ENCODE measurements around the gene SH2D7.

Gene SH2D7

DNA sequence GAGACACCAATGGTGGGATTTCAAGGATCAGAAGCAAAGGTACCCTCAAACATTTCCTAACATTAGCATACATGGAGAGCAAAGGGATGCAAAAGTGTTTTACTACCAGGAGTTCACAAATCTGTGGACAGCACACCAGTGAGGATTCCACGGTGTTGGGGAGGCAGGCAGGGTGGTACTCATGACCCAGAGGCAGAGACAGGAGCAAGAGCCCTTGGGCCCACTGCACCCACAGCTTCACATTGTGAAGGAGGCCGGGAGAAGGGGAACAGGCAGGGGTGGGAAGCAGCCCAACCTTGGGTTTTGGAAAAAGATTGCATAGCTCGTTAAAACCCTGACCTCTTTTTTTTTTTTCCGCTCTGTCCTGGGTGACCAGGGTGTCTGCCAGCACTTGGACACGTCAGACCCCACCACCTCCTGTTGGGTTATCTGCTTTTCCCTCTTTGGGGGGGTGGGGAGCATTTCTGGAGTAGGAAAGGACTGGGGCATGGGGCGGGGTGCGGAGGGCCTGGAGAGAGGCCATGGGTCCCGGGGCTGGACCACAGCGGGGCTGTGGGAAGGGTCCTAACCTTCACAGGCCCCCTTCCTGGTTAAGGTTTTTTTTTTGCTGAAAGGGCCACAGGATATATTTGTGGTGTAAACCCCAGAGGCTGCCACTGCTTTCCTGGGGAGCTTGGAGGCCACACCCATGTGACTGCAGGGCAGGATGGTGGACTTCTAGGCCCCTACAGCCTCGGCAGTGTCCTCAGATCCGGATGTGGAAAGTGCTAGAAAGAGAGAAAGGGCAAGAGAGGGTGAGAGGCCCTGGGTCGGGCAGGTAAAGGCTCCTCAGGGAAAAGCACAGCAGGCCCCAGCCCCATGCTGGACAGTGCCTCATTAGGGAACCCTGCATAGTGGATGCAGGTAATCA is 12.5 kb downstream of the SH2D7 start:
- no peak for DNase-seq (ENCODE audit: low read depth)

DNA sequence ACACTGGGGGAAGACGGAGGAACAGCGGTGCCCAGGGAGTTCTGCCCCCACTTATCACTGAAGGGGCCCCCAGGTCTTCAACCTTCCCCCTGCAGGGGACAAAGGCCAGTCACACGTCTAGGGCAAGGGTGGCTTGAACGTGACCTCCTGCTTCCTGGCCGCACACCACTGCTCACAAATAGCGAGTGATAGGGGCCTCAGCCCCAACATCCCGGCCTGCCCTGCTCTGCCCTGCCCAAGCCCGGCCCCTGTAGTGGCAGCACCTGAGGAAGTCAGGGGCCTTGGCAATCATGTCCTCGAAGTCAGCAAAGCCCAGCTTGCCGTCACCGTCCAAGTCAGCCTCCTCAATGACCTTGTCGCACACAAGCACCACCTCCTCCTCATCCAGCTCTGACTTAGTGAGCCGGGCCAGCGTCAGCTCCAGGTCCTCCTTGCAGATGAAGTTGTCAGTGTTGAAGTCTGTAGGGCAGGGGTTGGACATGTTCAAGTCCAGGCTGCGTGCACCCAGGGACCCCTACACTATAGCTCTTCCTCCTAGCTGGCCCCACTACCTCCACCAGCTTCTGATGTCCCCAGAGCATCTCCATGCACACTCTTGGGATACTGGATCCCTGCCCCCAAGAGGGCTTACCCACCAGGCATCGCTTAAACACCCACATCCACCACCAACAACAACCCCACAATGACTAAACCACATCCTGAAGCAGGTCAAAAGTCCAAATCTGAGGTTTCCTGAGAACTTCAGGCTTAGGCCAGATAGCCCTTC is 13.3 kb downstream of the SH2D7 start:
- DNase-seq (ENCODE audit: low read depth), result no peak

DNA sequence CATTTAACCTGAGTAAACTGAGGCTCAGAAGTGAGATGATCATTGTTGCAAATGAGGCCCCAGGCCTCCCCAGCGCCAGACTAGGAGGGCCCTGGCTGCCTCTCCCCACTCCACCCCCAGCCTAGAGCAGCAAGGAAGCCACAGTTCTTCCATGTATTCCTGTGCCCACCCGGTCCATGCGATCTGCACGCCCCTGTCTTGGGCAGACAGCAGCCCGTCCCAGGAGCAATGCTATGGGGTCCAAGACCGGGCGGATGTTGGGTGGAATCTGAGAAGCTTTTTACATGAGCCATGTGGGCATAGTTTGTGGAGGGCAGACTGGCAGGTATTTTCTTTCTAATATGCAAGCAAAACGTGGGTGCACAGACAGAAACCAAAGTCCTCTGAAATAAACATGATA is 15.1 kb downstream of the SH2D7 start:
- DNase-seq (ENCODE audit: low read depth), result no peak

DNA sequence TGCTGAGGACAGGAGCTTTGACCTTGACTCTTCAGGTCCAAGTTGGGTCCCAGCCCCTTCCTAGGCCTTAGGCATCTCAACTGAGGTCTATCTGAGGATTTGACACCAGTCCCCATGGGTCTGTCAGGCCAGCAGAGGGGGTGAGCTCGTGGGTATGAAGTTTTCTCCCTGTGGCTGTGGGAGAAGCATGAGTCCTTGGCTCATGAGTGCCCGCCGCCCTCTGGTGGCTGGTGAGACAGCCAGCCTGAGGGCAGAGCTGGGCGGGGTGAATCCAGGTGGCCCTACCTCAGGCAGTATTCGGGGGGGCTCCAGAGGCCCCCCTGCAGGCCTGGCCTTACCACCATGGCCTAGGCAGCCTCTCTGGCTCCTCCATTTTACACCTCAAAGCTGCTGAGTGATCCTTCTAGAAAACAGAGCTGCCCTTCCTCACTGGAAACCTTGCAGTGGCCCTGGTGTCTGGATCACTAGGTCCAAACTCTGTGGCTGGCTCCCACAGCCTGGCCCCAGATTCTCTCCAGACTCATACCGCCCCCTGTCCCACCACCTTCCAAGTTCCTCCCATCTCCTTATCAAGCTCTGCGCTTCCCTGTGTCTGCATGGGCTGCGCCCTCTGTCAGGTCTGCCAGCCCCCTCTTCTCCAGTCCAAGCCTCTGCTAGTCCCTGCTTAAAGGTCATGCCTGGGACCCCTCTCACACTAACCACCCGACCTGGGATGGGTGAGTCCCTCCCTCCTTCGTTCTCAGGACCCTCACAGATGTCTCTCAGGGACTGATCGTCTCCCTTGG is 16.1 kb downstream of the SH2D7 start:
- DNase-seq (ENCODE audit: low read depth), result peak; percentile 77

DNA sequence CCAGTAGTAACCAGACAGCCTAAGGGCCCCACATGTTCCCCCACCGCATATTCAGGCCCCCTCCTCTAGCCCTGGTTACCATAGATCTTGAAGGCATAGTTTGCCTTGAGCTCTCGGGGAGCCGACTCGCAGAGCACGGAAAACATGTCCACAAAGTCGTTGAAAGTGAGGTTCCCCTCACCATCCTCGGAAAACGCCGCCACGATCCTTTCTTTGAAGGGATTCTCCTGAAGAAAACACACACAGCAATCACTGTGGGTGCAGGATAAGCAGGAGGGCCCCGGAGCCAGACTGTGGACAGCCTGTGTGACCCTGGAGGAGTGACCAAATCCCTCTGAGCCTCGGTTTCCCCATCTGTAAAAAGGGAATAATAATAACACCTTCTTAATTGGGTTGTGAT is 16.8 kb downstream of the SH2D7 start:
- no peak for DNase-seq (ENCODE audit: low read depth)

DNA sequence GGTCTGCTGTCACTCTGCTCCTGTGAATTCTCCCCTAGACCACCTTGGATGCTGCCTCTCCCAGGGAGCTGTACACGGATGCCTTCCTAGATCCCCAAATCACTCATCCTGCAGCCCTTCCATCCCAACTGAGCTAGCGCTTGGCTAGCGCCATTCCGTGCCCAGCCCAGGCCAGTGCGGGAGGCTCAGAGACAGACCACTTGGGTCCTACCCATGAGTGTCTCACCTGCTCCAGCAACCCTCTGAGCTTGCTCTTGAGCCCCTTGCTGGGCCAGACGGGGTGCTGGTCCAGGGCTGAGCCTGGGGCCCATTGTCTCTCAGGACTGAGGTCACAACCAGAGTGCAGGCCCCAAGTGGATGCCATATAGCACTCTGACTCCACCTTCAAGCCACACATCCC is 17.7 kb downstream of the SH2D7 start:
- no peak for DNase-seq (ENCODE audit: low read depth)

- no peak for DNase-seq (ENCODE audit: low read depth)
These were observed 18.6 kb downstream of the SH2D7 start for GRCh38 chr15:78110916-78111475.

GRCh38 chr15:78111788-78112187 is 19.4 kb downstream of the SH2D7 start:
- DNase-seq (ENCODE audit: low read depth), result no peak

DNA sequence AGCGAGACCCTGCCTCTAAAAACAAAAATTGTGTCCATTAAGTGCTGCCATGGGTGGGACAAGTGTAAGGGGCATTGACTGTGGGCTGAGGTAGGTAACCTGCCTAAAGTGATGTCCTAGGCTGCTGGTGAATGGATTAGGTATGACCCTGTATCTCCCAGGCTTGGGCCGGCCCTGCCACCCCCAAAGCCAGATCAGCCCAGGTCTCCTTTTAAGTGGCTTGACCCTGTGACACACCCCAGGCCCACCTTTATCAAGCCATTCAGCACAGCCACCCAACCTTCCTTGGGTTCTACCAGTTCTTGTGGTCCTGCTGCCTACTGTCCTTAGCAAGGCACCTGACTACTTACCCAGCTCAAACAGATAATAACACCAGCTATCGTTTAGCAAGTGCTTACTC is 20.2 kb downstream of the SH2D7 start:
- DNase-seq (ENCODE audit: low read depth), result no peak

GRCh38 chr15:78120523-78120922 is 28.2 kb downstream of the SH2D7 start:
- no peak for DNase-seq (ENCODE audit: low read depth)

DNA sequence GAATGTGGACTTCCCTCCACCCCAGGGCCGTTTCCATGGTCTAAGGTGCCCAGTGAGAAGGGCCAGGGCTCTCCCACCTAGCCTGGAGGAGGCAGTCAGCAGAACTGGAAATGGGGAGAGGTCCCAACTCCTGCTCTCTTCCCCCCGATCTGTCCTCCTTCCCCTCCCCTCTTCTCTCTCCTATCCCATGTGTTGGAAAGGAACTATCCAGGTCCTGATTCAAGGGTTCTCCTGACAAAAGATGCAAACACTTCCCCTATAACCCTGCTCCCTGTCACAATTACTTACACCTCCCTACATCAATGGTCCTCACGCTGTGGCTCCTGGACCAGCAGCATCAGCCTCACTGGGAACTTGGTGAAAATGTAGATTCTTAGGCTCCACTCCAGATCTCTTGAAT is 32.9 kb downstream of the SH2D7 start:
- no peak for DNase-seq (ENCODE audit: low read depth)

GRCh38 chr15:78127882-78128281 is 35.5 kb downstream of the SH2D7 start:
- DNase-seq (ENCODE audit: low read depth), result no peak

DNA sequence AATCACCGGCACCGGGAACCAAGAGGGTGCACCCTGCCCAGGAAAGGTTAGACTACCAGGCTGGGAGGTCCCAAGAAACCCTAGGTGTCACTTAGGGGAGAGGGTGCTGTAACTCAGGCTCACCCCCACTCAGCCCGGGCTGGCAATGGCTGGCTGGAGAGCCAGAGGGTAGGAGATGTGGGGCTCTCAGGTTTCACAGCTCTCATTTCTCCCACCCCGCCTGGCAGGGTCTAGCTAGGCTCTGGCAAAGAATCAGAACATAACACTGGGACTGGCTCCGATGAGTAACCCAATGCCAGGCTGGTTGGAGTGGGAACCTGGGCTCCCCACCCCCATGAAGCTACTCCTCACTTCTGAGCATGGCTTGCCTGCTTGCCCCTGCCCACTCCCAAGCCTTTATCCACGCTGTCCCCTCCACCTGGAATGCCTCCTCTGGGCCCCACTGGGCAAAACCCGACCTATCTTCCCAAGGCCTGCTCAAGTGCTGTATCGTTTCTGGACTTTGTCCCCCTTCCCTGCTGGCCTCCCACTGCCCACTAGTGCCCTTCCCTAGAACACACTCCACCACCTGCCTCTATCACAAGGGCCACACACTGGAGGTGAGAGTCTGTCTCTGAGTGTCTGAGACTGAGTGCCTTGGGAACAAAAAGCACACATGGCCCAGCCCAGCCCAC is 36.9 kb downstream of the SH2D7 start:
- DNase-seq (ENCODE audit: low read depth), result no peak

GRCh38 chr15:78129751-78130287 is 37.5 kb downstream of the SH2D7 start:
- no peak for DNase-seq (ENCODE audit: low read depth)

DNA sequence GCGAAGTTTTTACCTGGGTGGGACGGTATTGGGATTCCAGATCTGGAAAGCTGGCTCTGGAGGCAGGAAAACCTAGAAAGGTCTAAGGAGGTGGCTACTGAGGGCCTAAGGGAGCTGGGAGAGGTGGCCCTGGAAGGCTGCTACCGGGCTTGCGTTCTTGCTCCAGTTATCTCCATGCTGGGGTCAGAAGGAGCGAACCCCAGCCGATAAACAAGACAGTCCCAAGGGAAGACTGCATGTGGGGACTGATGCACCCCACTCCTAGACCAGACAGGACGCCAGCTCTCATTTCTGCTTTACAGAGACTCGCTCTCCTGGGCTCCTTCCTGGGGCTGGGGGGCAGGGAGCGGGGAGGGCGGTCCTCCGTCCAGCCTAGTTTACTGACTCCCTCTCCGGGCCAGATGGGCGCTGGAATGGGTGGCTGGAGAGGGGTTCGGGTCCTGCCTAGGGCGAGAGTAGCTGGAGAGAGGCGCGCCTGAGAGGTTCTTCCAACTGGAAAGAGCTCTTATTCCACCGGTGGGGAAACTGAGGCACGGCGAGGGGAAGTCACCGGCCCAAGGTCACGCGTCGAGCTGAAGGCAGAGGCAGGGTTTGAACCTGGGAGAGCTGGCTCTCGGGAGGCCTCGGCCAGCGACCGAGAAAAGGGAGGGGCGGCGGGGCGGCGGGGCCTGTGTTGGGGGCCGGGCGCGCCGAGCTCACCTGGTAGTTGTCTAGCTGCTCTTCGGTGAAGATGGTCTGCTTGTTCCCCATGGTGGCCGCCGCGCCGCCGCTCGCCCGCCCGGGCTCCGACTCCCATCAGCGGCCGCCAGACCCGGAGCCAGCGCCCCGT is 38.3 kb downstream of the SH2D7 start:
- DNase-seq (ENCODE audit: low read depth), result no peak

GRCh38 chr15:78131295-78132061 is 39.1 kb downstream of the SH2D7 start, which contains the start of gene CIB2:
TSS of gene CIB2 (minus strand) at chr15:78131445. CDS start at chr15:78131215, 230 bp downstream.
- peak; percentile 14 for DNase-seq (ENCODE audit: low read depth)

DNA sequence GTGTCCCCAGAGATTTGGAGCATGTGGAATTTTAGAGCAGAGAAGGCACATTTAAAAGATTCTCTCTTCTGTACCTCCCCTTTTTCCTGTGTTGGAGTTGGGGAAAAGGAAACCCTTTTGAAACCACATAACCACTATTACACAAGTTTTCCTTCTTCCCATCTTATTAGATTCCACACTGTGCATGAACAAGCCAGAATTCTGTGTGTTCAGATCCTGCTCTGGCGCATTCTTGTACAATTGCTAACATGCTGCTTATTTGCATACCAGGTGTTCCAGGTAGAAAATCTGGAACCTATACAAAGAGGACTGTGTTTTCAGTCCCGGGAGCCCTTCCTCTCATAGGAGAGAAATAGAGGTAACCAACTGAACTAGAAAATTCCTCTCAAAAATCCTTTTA is 41.4 kb downstream of the SH2D7 start:
- no peak for DNase-seq (ENCODE audit: low read depth)

- DNase-seq (ENCODE audit: low read depth), result no peak
These were observed 47.2 kb downstream of the SH2D7 start for GRCh38 chr15:78139578-78139977.

DNA sequence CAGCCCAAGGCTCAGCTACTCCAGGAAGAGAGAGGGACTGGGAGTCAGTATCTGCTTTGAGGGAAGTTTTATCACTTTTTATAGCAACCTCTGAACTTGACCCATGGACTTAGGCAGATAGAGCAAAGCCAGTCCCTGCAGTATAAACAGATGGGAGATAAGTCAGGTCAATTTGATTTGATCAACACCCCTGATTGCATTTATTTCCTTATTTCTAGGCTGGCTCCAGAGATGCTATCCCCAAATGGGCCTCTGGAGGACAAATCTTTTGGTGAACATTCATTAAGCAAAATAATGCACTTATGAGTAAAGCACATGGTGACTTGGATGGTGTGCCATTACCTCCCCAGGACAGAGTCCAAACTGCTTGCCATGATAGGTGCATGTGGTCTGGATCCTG is 47.9 kb downstream of the SH2D7 start:
- no peak for DNase-seq (ENCODE audit: low read depth)

DNA sequence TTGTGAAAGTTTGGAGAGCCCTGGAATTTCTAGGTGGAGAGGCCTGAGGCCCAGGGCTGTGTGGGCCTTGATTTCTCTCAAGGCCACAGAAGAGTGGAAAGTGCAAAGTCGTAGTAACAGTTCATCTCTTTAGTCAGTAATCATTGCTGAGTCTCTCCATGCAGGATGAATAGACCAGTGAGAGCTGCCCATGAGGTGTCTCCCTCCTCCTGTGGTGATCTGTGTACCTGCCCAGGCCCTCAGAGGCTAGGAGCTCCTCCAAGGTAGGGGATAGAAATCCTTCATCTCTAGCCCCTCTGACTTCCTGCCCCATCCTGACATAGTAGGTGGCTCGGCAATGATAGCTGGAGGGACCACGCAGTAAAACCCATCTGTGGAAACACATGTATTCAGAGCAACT is 50.0 kb downstream of the SH2D7 start:
- DNase-seq (ENCODE audit: low read depth), result no peak
